ENCODE results near the gene AGTPBP1. TPM values are rescaled to one million over a fixed set of nuclear protein-coding genes. Genes with fewer than 3 reads are reported as not detected.

Gene AGTPBP1
- total RNA-seq, 6 experiments from 2014 or later: 8.2 to 11.0 (median 9.5) TPM

DNA sequence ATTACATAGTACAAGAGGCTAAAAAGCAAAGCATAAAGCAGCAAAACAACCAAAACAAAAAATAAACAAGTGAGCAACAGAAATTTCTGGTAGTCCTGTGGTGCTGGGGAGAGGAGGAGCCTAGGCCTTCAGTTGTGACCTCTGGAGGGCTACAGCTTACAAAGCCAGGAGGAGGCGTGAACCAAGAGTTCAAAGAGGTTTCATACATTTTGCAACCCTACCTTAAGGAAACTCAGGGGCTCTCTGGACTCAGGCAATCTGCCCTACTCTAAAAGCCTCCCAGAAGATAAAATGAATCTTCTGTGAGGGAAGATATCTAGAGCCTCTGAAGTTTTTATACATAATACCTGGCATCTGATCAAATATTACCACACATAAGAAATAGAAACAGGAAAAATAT, 187.4 kb downstream of the AGTPBP1 start:
- TF ChIP-seq, protein P1, sequence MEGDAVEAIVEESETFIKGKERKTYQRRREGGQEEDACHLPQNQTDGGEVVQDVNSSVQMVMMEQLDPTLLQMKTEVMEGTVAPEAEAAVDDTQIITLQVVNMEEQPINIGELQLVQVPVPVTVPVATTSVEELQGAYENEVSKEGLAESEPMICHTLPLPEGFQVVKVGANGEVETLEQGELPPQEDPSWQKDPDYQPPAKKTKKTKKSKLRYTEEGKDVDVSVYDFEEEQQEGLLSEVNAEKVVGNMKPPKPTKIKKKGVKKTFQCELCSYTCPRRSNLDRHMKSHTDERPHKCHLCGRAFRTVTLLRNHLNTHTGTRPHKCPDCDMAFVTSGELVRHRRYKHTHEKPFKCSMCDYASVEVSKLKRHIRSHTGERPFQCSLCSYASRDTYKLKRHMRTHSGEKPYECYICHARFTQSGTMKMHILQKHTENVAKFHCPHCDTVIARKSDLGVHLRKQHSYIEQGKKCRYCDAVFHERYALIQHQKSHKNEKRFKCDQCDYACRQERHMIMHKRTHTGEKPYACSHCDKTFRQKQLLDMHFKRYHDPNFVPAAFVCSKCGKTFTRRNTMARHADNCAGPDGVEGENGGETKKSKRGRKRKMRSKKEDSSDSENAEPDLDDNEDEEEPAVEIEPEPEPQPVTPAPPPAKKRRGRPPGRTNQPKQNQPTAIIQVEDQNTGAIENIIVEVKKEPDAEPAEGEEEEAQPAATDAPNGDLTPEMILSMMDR (IDR thresholded peaks at IDR 0.05): no peak
- Mint-ChIP-seq H3K4me3 (no peak overlapping the region), H3K36me3 (ENCODE audit: low read depth) (no peaks in the 10 kb centered on the region), H3K9me3 (no peaks in the 10 kb centered on the region), H3K27me3 (ENCODE audit: insufficient read depth) (no peaks in the 10 kb centered on the region), H3K27ac (no peak overlapping the region), H3K4me1 (ENCODE audit: low read depth) (no peaks in the 10 kb centered on the region)
- no peak for DNase-seq

GRCh38 chr9:85553475-85553874, 188.3 kb downstream of the AGTPBP1 start:
- Mint-ChIP-seq H3K36me3 (ENCODE audit: low read depth) (no peaks in the 10 kb centered on the region), H3K27ac (no peak overlapping the region)

GRCh38 chr9:85547599-85547998, 194.2 kb downstream of the AGTPBP1 start:
- no peaks in the 10 kb centered on the region for H3K27me3 Mint-ChIP-seq (ENCODE audit: insufficient read depth)
- H3K27ac Mint-ChIP-seq: no peak overlapping the region
- no peak overlapping the region for H3K4me3 Mint-ChIP-seq
- no peak for DNase-seq
- TF ChIP-seq, protein P1 (IDR thresholded peaks at IDR 0.05): no peak
- H3K4me1 Mint-ChIP-seq (ENCODE audit: low read depth): no peaks in the 10 kb centered on the region
- H3K36me3 Mint-ChIP-seq (ENCODE audit: low read depth): no peaks in the 10 kb centered on the region; the same call in 1 of the 2 replicates
- no peaks in the 10 kb centered on the region for H3K9me3 Mint-ChIP-seq

More at GRCh38 chr9:85553475-85553874, 188.3 kb downstream of the AGTPBP1 start:
- TF ChIP-seq, protein P1 (IDR thresholded peaks at IDR 0.05): no peak
- H3K4me3 Mint-ChIP-seq: no peak overlapping the region
- no peak for DNase-seq
- no peaks in the 10 kb centered on the region for H3K4me1 Mint-ChIP-seq (ENCODE audit: low read depth)
- H3K9me3 Mint-ChIP-seq: no peaks in the 10 kb centered on the region
- no peaks in the 10 kb centered on the region for H3K27me3 Mint-ChIP-seq (ENCODE audit: insufficient read depth)

DNA sequence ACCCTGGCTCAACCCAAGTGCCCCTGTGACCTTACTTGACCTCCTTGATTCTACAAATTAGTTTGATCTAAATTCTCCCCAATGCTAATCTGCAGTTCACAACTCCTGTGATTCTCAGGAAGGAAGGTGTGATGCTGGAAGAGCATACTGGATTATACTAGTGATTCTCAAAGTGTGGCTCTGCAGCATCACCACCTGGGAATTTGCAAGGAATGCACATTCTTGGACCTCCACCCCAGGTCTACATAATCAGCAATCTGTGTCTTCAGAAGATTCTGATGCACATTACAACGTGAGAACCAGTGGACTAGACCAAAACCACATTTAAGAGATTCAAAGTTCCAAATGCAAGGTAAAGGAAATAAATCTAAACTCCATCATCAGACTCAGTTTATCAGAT, 198.6 kb downstream of the AGTPBP1 start:
- no peak for DNase-seq
- Mint-ChIP-seq H3K4me1 (ENCODE audit: low read depth) (no peaks in the 10 kb centered on the region), H3K9me3 (no peaks in the 10 kb centered on the region), H3K36me3 (ENCODE audit: low read depth) (no peaks in the 10 kb centered on the region; the same call in 1 of the 2 replicates), H3K27ac (no peak overlapping the region), H3K27me3 (ENCODE audit: insufficient read depth) (peaks cover 2% of the 10 kb centered on the region; the same call in 1 of the 2 replicates), H3K4me3 (no peak overlapping the region)
- TF ChIP-seq, protein P1 (IDR thresholded peaks at IDR 0.05): no peak

DNA sequence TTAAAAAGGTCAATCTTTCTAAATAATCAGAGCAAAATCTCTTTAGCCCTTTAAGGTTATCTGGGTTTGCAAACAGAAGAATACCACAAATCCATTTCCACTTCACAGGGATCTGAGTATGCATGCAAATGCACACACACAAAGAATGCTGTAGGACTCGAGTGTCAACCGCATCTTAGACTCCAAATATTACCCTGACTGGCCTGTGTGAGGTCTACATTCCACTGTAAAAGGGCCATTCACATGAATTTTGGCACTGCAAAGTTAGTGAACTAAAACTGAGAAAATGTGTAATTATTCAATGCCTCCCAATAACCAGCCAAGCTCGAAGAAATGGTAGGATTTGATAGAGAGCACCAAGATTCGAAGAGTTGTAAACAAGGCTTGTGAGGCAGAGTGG, 199.9 kb downstream of the AGTPBP1 start:
- no peak overlapping the region for H3K4me3 Mint-ChIP-seq
- H3K36me3 Mint-ChIP-seq (ENCODE audit: low read depth): no peaks in the 10 kb centered on the region; the same call in 1 of the 2 replicates
- no peak for DNase-seq
- TF ChIP-seq, protein P1 (IDR thresholded peaks at IDR 0.05): no peak
- H3K9me3 Mint-ChIP-seq: no peaks in the 10 kb centered on the region
- H3K27me3 Mint-ChIP-seq (ENCODE audit: insufficient read depth): peaks cover 2% of the 10 kb centered on the region; the same call in 1 of the 2 replicates
- no peak overlapping the region for H3K27ac Mint-ChIP-seq
- H3K4me1 Mint-ChIP-seq (ENCODE audit: low read depth): no peaks in the 10 kb centered on the region

- Mint-ChIP-seq H3K9me3 (no peaks in the 10 kb centered on the region), H3K36me3 (ENCODE audit: low read depth) (no peaks in the 10 kb centered on the region), H3K4me3 (no peak overlapping the region), H3K27me3 (ENCODE audit: insufficient read depth) (peaks cover 2% of the 10 kb centered on the region; the same call in 1 of the 2 replicates), H3K27ac (no peak overlapping the region), H3K4me1 (ENCODE audit: low read depth) (0 out of 2 replicates have a peak, but pooled peaks cover 8% of the 10 kb centered on the region)
- TF ChIP-seq, protein P1 (IDR thresholded peaks at IDR 0.05): no peak
- DNase-seq: no peak
Measured at GRCh38 chr9:85536514-85536913, 205.2 kb downstream of the AGTPBP1 start.

Data from HFFc6 (cell line).